Activated T-cell treated with anti-CD3 and anti-CD28 coated beads for 1 hour (primary cell): Measurements from ENCODE around the gene NMBR.
"Not testable (repeated sequence)": the region's sequence is repeated elsewhere in the genome, so short reads cannot be mapped to it uniquely, and the experiment has no call there.

Experiments
- DNase-seq: peaks from one replicate; pipeline ENCODE4 v3.0.0-alpha.2; 2020; ENCODE audit warnings: low read depth

NMBR gene

GRCh38 chr6:142058551-142059290, 88.2 kb downstream of the NMBR start:
- no peak for DNase-seq

- no peak for DNase-seq
Observed at GRCh38 chr6:142055219-142055618, 91.7 kb downstream of the NMBR start.

DNA sequence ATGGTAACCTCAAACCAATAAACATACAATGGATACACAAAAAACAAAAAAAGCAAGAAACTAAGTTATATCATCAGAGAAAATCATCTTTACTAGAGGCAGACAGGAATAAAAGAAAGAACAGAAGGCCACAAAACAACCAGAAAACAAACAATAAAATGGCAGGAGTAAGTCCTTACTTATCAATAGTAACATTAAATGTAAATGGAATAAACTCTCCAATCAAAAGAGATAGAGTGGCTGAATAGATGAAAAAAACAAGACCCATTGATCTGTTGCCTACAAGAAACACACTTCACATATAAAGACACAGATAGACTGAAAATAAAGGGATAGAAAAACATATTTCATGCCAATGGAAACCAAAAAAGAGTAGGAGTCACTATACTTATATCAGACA, 95.5 kb downstream of the NMBR start:
- no peak for DNase-seq

- no peak for DNase-seq
Observed at GRCh38 chr6:142048593-142048980, 98.3 kb downstream of the NMBR start.

GRCh38 chr6:142047934-142048592, 98.9 kb downstream of the NMBR start:
- no peak for DNase-seq

DNA sequence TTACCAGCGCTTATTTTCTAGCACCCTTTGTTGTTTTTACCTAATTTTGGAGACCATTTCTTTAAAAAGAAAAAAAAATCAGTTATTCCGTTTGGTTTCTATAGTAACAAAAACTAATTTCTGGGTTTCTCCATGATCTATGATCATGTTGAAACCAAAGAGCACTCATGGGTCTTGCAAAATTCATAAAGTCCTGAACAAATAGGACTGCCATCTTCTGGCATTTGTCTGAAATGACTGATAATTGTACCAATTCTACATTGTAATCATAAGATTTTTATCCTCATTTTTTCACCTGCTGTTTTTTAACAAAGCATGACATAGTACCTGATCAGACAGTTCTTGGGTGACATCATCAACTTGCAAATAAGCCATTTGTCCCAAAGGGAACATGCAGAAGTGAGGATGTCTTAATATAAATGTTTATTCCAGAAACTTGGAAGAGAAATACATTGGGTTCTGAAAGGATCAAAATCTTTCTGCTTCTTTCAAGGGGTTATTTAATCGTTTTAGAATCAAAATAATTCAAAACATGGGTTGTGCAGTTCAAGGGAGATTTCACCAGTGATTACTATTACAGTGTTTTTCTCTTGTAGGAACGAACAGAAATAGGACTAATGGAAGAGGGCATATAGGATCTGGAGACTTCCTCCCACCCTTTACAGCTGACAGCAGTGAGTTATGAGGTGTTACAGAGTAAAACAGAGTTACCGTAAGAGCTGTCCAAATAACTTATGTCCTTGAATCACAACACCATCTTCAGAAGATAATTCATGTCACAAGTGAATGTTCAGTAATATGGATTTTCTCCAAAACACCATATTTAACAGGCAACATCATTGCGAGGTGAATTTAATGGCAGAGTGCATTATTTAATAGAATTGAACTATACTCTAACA, 101.3 kb downstream of the NMBR start:
- no peak for DNase-seq

DNA sequence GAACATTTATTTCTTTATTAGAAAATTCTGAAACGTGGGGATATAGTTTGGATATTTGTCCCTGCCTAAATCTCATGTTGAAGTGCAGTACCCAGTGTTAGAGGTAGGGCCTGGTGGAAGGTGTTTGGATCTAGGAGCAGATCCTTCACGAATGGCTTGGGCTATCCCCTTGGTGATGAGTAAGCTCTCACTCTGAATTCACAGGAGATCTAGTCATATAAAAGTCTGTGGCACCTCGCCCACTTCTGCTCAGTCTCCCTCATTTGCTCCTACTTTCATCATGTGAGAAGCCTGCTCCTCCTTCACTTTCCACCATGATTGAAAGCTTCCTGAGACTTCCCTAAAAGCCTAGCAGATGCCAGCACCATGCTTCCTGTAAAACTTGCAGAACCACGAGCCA, 111.0 kb downstream of the NMBR start:
- no peak for DNase-seq

DNA sequence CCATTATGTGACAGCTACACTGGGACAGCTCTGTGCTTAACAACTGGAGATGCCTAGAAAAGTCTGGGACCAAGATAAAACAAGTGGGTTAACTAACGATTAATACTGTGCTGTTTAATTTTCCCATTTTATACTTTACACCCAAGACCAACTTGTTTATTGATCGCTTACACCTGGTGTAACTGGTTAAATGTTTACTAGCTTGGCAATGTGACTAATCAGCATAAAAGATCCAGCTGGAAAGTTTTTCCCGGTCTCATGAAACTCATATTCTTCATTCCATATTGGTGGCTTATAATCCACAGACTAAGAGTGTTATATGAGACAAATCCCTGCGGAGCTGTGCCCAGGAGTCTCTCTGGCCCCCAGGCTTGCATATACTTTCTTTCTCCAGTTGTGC, 115.9 kb downstream of the NMBR start:
- DNase-seq = no peak

- no peak for DNase-seq
Observed at GRCh38 chr6:142030115-142030619, 116.8 kb downstream of the NMBR start.

- no peak for DNase-seq
Observed at GRCh38 chr6:142028527-142028926, 118.4 kb downstream of the NMBR start.

- DNase-seq = not testable (repeated sequence)
Observed at GRCh38 chr6:142027804-142028203, 119.1 kb downstream of the NMBR start.

DNA sequence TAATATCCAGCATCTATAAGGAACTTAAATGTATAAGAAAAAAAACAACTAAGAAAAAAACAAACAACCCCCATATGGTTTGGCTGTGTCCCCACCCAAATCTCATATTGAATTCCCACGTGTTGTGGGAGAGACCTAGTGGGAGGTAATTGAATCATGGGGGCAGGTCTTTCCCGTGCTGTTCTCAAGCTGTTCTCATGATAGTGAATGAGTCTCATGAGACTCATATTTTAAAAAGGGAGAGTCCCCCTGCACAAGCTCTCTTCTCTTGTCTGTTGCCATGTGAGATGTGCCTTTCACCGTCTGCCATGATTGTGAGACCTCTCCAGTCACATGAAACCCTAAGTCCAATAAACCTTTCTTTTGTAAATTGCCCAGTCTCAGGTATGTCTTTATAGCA, 119.8 kb downstream of the NMBR start:
- DNase-seq = no peak

- no peak for DNase-seq
Observed at GRCh38 chr6:142026471-142026870, 120.5 kb downstream of the NMBR start.
